GM23338 (cell line): Measurements from ENCODE around the gene IFITM5. TPM values are rescaled to one million over a fixed set of nuclear protein-coding genes. Genes with fewer than 3 reads are reported as not detected.

Experiments
- ATAC-seq: fragments of 200-7000 bp; cut with Tn5 transposase; 3 replicates; pipeline ENCODE4 v1.9.1; 2020
- DNase-seq: peaks from one replicate; pipeline ENCODE4 v3.0.0-alpha.2; 2015; ENCODE audit warnings: low spot score
- H2AFZ ChIP-seq: fragments of 200-600 bp; sonication (generic); 2 replicates; pipeline ENCODE4 v1.8.0; 2016; ENCODE audit warnings: antibody characterized with exemption, mild to moderate bottlenecking, moderate library complexity
- H3F3A ChIP-seq: fragments of 200-600 bp; sonication (generic); replicated peaks from 2 replicates; pipeline ENCODE4 v1.8.0; 2017; ENCODE audit warnings: antibody characterized with exemption, mixed run types, low read depth
- H3K27ac ChIP-seq: fragments of 200-600 bp; sonication (generic); 2 replicates; pipeline ENCODE4 v1.6.1; 2016; ENCODE audit warnings: low read depth
- H3K27me3 ChIP-seq: fragments of 200-600 bp; sonication (generic); 2 replicates; pipeline ENCODE4 v1.8.0; 2016; ENCODE audit warnings: mild to moderate bottlenecking, mixed run types, moderate library complexity; ENCODE audit not compliant: insufficient read depth
- H3K36me3 ChIP-seq: fragments of 200-600 bp; sonication (generic); 2 replicates; pipeline ENCODE4 v1.8.0; 2016; ENCODE audit warnings: mild to moderate bottlenecking; ENCODE audit not compliant: insufficient read depth
- H3K4me1 ChIP-seq: fragments of 200-600 bp; sonication (generic); 2 replicates; pipeline ENCODE4 v1.8.0; 2016; ENCODE audit warnings: mild to moderate bottlenecking, moderate library complexity; ENCODE audit not compliant: insufficient read depth
- H3K4me2 ChIP-seq: fragments of 200-600 bp; sonication (generic); 2 replicates; pipeline ENCODE4 v1.7.1; 2017; ENCODE audit warnings: mixed run types
- H3K4me3 ChIP-seq: fragments of 200-600 bp; sonication (generic); 2 replicates; pipeline ENCODE4 v1.6.1; 2016; ENCODE audit warnings: mixed run types
- H3K79me2 ChIP-seq: fragments of 200-600 bp; sonication (generic); replicated peaks from 2 replicates; pipeline ENCODE4 v1.8.0; 2017; ENCODE audit warnings: mild to moderate bottlenecking; ENCODE audit not compliant: insufficient read depth
- H3K9me2 ChIP-seq: fragments of 200-600 bp; sonication (generic); 2 replicates; pipeline ENCODE4 v1.8.0; 2017; ENCODE audit not compliant: insufficient read depth
- H4K20me1 ChIP-seq: fragments of 200-600 bp; sonication (generic); replicated peaks from 2 replicates; pipeline ENCODE4 v1.8.0; 2017; ENCODE audit warnings: mild to moderate bottlenecking; ENCODE audit not compliant: insufficient read depth
- H3K27ac Mint-ChIP-seq: 2 replicates; pipeline ENCODE4 v1.8.0; 2020; ENCODE audit warnings: inconsistent platforms, mild to moderate bottlenecking, moderate library complexity, mixed read lengths
- H3K27me3 Mint-ChIP-seq: 3 replicates; pipeline ENCODE4 v1.8.0; 2022; ENCODE audit warnings: low read depth, mild to moderate bottlenecking, moderate library complexity, mixed read lengths, inconsistent platforms; ENCODE audit not compliant: insufficient read depth, poor library complexity
- H3K36me3 Mint-ChIP-seq: 3 replicates; pipeline ENCODE4 v1.8.0; 2021; ENCODE audit warnings: low read depth, mild to moderate bottlenecking, inconsistent platforms, moderate library complexity, mixed read lengths
- H3K4me1 Mint-ChIP-seq: 3 replicates; pipeline ENCODE4 v1.8.0; 2020; ENCODE audit warnings: mild to moderate bottlenecking, inconsistent platforms, mixed read lengths
- H3K4me3 Mint-ChIP-seq: 3 replicates; pipeline ENCODE4 v1.8.0; 2021; ENCODE audit warnings: moderate library complexity, mild to moderate bottlenecking, inconsistent platforms, mixed read lengths
- H3K9me3 Mint-ChIP-seq: 3 replicates; pipeline ENCODE4 v1.8.0; 2020; ENCODE audit warnings: moderate library complexity, mild to moderate bottlenecking, inconsistent platforms, mixed read lengths
- CREB1 ChIP-seq: fragments of 250-450 bp; sonication (Bioruptor Pico); IDR thresholded peaks from 2 replicates; pipeline ENCODE4 v1.5.0; 2020; ENCODE audit warnings: low read depth, mild to moderate bottlenecking, moderate library complexity
- EZH2 ChIP-seq: fragments of 200-600 bp; sonication (generic); IDR thresholded peaks from one replicate; pipeline ENCODE4 v1.8.0; 2017; ENCODE audit warnings: antibody characterized with exemption, mild to moderate bottlenecking, low read depth; ENCODE audit not compliant: unreplicated experiment
- EZH2phosphoT487 ChIP-seq: fragments of 200-600 bp; sonication (generic); IDR thresholded peaks from one replicate; pipeline ENCODE4 v1.8.1; 2018; ENCODE audit warnings: antibody characterized with exemption; ENCODE audit not compliant: unreplicated experiment
- JUNB ChIP-seq: IDR thresholded peaks from one replicate; pipeline ENCODE4 v1.6.1; 2016; ENCODE audit warnings: antibody characterized with exemption; ENCODE audit not compliant: unreplicated experiment
- POLR2AphosphoS5 ChIP-seq: IDR thresholded peaks from 2 replicates; pipeline ENCODE4 v1.6.1; 2016; ENCODE audit warnings: antibody characterized with exemption, low read depth
- STAT1 ChIP-seq: IDR thresholded peaks from one replicate; pipeline ENCODE4 v1.6.1; 2016; ENCODE audit warnings: antibody characterized with exemption; ENCODE audit not compliant: unreplicated experiment
- ZNF114 ChIP-seq: fragments of 250-450 bp; sonication (Bioruptor Pico); IDR thresholded peaks from 2 replicates; pipeline ENCODE4 v1.5.0; 2020; ENCODE audit warnings: mild to moderate bottlenecking, moderate library complexity
- ZNF331 ChIP-seq: fragments of 250-450 bp; sonication (Bioruptor Pico); IDR thresholded peaks from 2 replicates; pipeline ENCODE4 v1.5.0; 2020; ENCODE audit warnings: low read depth, mild to moderate bottlenecking, moderate library complexity
- polyA plus RNA-seq: library from polyadenylated mRNA; unstranded; fragments of >200 nt; fragmentation: Nextera tagmentation; extraction: Ambion mirVana; gene quantifications from 2 replicates; pipeline ENCODE4 v1.2.1, GENCODE V29; 2016
- total RNA-seq: library from RNA; depleted of rRNA; stranded (reverse); fragments of >200 nt; shearing (Covaris generic); gene quantifications from 2 replicates; pipeline ENCODE4 v1.2.3, GENCODE V29; 2014
- TF ChIP-seq, protein P1 (sequence below): IDR thresholded peaks from one replicate; pipeline ENCODE4 v1.6.1; 2018; ENCODE audit warnings: antibody characterized with exemption; ENCODE audit not compliant: unreplicated experiment
- TF ChIP-seq, protein P2 (sequence below), 2 experiments: fragments of 200-600 bp in 1 of 2; sonication (generic) in 1 of 2; conservative IDR thresholded peaks; 2 replicates each; pipeline versions ENCODE4 v1.5.1 to v1.6.1; 2016 to 2017; ENCODE audit warnings: antibody characterized with exemption in 2 of 2, low read depth in 2 of 2, mild to moderate bottlenecking in 2 of 2, moderate library complexity in 1 of 2
- TF ChIP-seq, protein P3 (sequence below): fragments of 250-450 bp; sonication (Bioruptor Pico); IDR thresholded peaks from 2 replicates; pipeline ENCODE4 v1.5.0; 2020; ENCODE audit warnings: mild to moderate bottlenecking, moderate library complexity

IFITM5 gene
- total and polyA plus RNA-seq, 2 experiments from 2014 or later: not detected

DNA sequence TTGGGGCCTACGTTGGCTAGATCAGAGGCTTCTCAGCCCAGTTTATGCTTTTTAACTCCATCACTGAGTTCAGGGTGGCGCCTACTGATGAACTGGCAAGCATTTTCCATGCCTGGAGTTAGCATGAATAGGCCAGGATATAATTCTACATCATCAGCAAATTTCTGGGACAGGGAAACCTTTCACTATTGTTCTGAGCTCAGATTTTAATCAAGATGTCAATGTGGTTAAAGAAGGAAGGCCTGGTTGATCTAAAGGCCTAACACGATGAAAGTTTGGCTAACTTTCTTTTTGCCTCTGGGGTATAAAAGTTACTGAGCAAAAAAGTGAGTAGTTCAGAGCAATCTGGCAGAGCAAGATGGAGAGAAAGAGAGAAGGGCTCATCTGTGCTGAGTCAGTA, 43.0 kb upstream of the IFITM5 start:
- Mint-ChIP-seq H3K36me3 (no peaks in the 10 kb centered on the region; the same call in 1 of the 3 replicates), H3K4me3 (no peak overlapping the region), H3K27me3 (peaks cover 14% of the 10 kb centered on the region), H3K27ac (no peak overlapping the region), H3K9me3 (peaks cover 3% of the 10 kb centered on the region), H3K4me1 (peaks cover 20% of the 10 kb centered on the region)
- no peaks in the 10 kb centered on the region for H3K36me3 ChIP-seq
- TF ChIP-seq, protein P1, sequence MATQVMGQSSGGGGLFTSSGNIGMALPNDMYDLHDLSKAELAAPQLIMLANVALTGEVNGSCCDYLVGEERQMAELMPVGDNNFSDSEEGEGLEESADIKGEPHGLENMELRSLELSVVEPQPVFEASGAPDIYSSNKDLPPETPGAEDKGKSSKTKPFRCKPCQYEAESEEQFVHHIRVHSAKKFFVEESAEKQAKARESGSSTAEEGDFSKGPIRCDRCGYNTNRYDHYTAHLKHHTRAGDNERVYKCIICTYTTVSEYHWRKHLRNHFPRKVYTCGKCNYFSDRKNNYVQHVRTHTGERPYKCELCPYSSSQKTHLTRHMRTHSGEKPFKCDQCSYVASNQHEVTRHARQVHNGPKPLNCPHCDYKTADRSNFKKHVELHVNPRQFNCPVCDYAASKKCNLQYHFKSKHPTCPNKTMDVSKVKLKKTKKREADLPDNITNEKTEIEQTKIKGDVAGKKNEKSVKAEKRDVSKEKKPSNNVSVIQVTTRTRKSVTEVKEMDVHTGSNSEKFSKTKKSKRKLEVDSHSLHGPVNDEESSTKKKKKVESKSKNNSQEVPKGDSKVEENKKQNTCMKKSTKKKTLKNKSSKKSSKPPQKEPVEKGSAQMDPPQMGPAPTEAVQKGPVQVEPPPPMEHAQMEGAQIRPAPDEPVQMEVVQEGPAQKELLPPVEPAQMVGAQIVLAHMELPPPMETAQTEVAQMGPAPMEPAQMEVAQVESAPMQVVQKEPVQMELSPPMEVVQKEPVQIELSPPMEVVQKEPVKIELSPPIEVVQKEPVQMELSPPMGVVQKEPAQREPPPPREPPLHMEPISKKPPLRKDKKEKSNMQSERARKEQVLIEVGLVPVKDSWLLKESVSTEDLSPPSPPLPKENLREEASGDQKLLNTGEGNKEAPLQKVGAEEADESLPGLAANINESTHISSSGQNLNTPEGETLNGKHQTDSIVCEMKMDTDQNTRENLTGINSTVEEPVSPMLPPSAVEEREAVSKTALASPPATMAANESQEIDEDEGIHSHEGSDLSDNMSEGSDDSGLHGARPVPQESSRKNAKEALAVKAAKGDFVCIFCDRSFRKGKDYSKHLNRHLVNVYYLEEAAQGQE: no peak
- TF ChIP-seq STAT1: no peak
- TF ChIP-seq, protein P2, sequence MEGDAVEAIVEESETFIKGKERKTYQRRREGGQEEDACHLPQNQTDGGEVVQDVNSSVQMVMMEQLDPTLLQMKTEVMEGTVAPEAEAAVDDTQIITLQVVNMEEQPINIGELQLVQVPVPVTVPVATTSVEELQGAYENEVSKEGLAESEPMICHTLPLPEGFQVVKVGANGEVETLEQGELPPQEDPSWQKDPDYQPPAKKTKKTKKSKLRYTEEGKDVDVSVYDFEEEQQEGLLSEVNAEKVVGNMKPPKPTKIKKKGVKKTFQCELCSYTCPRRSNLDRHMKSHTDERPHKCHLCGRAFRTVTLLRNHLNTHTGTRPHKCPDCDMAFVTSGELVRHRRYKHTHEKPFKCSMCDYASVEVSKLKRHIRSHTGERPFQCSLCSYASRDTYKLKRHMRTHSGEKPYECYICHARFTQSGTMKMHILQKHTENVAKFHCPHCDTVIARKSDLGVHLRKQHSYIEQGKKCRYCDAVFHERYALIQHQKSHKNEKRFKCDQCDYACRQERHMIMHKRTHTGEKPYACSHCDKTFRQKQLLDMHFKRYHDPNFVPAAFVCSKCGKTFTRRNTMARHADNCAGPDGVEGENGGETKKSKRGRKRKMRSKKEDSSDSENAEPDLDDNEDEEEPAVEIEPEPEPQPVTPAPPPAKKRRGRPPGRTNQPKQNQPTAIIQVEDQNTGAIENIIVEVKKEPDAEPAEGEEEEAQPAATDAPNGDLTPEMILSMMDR (conservative IDR thresholded peaks at IDR 0.05; ENCODE audit: low read depth in 2 of 2): no peak
- no peak for TF ChIP-seq EZH2
- no peak for TF ChIP-seq CREB1
- no peak for TF ChIP-seq ZNF114
- TF ChIP-seq JUNB: no peak
- no peak for TF ChIP-seq POLR2AphosphoS5
- TF ChIP-seq, protein P3, sequence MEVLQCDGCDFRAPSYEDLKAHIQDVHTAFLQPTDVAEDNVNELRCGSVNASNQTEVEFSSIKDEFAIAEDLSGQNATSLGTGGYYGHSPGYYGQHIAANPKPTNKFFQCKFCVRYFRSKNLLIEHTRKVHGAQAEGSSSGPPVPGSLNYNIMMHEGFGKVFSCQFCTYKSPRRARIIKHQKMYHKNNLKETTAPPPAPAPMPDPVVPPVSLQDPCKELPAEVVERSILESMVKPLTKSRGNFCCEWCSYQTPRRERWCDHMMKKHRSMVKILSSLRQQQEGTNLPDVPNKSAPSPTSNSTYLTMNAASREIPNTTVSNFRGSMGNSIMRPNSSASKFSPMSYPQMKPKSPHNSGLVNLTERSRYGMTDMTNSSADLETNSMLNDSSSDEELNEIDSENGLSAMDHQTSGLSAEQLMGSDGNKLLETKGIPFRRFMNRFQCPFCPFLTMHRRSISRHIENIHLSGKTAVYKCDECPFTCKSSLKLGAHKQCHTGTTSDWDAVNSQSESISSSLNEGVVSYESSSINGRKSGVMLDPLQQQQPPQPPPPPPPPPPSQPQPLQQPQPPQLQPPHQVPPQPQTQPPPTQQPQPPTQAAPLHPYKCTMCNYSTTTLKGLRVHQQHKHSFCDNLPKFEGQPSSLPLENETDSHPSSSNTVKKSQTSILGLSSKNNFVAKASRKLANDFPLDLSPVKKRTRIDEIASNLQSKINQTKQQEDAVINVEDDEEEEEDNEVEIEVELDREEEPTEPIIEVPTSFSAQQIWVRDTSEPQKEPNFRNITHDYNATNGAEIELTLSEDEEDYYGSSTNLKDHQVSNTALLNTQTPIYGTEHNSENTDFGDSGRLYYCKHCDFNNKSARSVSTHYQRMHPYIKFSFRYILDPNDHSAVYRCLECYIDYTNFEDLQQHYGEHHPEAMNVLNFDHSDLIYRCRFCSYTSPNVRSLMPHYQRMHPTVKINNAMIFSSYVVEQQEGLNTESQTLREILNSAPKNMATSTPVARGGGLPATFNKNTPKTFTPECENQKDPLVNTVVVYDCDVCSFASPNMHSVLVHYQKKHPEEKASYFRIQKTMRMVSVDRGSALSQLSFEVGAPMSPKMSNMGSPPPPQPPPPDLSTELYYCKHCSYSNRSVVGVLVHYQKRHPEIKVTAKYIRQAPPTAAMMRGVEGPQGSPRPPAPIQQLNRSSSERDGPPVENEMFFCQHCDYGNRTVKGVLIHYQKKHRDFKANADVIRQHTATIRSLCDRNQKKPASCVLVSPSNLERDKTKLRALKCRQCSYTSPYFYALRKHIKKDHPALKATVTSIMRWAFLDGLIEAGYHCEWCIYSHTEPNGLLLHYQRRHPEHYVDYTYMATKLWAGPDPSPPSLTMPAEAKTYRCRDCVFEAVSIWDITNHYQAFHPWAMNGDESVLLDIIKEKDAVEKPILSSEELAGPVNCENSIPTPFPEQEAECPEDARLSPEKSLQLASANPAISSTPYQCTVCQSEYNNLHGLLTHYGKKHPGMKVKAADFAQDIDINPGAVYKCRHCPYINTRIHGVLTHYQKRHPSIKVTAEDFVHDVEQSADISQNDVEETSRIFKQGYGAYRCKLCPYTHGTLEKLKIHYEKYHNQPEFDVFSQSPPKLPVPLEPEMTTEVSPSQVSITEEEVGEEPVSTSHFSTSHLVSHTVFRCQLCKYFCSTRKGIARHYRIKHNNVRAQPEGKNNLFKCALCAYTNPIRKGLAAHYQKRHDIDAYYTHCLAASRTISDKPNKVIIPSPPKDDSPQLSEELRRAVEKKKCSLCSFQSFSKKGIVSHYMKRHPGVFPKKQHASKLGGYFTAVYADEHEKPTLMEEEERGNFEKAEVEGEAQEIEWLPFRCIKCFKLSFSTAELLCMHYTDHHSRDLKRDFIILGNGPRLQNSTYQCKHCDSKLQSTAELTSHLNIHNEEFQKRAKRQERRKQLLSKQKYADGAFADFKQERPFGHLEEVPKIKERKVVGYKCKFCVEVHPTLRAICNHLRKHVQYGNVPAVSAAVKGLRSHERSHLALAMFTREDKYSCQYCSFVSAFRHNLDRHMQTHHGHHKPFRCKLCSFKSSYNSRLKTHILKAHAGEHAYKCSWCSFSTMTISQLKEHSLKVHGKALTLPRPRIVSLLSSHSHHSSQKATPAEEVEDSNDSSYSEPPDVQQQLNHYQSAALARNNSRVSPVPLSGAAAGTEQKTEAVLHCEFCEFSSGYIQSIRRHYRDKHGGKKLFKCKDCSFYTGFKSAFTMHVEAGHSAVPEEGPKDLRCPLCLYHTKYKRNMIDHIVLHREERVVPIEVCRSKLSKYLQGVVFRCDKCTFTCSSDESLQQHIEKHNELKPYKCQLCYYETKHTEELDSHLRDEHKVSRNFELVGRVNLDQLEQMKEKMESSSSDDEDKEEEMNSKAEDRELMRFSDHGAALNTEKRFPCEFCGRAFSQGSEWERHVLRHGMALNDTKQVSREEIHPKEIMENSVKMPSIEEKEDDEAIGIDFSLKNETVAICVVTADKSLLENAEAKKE (CRISPR knock-in tag): no peak
- TF ChIP-seq EZH2phosphoT487: no peak
- TF ChIP-seq ZNF331 (CRISPR knock-in tag): no peak
- peaks cover 8% of the 10 kb centered on the region for H3F3A ChIP-seq
- H3K4me2 ChIP-seq: no peak overlapping the region
- H3K4me1 ChIP-seq: peaks cover 18% of the 10 kb centered on the region
- no peaks in the 10 kb centered on the region for H4K20me1 ChIP-seq
- H3K9me2 ChIP-seq: no peaks in the 10 kb centered on the region
- no peaks in the 10 kb centered on the region for H3K79me2 ChIP-seq
- no peak overlapping the region for H3K4me3 ChIP-seq
- no peak overlapping the region for H2AFZ ChIP-seq
- ATAC-seq (no peak), DNase-seq (no peak)
- no peaks in the 10 kb centered on the region for H3K27me3 ChIP-seq
- peak overlapping the region; percentile 82; the same call in 1 of the 2 replicates for H3K27ac ChIP-seq
